ENCODE measurements around the gene IGF2.

IGF2 gene

DNA sequence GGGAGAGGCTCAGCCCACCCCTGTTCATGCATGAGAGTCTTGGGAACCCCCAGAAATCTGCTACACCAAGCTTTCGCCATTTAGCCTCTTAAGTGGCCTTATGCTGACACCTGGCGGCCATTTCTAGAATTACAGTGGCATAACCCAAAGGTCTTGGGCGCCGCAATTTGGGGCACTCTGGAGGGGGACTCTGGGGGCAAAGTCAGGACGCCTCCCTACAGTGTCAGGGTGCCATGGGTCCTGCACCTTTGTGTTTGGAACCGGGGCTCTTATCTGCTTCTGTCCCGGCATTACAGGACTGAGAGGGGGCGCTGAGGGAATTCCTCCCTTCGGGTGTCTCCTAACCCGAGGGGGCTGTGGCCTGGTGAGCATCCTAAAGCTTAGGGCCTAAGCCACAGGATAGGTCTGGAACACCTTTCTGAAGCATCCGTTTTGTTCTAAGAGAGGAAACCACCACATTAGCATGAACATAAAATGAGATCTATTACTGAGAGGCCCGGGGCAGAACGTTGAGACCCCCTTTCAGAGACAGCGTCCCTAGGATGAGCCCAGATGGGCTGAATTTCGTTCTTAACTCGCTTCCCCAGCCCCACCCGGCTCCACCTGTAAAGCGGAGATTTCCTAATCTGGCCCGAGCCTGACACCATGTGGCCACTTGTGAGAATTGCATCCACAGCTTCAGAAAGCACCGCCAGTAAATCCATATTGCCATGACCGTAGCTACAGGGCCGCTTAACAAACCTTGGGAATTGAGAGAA lies 12.5 kb upstream of the IGF2 start:
- TF ChIP-seq, protein P1, sequence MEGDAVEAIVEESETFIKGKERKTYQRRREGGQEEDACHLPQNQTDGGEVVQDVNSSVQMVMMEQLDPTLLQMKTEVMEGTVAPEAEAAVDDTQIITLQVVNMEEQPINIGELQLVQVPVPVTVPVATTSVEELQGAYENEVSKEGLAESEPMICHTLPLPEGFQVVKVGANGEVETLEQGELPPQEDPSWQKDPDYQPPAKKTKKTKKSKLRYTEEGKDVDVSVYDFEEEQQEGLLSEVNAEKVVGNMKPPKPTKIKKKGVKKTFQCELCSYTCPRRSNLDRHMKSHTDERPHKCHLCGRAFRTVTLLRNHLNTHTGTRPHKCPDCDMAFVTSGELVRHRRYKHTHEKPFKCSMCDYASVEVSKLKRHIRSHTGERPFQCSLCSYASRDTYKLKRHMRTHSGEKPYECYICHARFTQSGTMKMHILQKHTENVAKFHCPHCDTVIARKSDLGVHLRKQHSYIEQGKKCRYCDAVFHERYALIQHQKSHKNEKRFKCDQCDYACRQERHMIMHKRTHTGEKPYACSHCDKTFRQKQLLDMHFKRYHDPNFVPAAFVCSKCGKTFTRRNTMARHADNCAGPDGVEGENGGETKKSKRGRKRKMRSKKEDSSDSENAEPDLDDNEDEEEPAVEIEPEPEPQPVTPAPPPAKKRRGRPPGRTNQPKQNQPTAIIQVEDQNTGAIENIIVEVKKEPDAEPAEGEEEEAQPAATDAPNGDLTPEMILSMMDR (IDR thresholded peaks at IDR 0.05; ENCODE audit: low read depth, low read length), result peak; percentile 75

DNA sequence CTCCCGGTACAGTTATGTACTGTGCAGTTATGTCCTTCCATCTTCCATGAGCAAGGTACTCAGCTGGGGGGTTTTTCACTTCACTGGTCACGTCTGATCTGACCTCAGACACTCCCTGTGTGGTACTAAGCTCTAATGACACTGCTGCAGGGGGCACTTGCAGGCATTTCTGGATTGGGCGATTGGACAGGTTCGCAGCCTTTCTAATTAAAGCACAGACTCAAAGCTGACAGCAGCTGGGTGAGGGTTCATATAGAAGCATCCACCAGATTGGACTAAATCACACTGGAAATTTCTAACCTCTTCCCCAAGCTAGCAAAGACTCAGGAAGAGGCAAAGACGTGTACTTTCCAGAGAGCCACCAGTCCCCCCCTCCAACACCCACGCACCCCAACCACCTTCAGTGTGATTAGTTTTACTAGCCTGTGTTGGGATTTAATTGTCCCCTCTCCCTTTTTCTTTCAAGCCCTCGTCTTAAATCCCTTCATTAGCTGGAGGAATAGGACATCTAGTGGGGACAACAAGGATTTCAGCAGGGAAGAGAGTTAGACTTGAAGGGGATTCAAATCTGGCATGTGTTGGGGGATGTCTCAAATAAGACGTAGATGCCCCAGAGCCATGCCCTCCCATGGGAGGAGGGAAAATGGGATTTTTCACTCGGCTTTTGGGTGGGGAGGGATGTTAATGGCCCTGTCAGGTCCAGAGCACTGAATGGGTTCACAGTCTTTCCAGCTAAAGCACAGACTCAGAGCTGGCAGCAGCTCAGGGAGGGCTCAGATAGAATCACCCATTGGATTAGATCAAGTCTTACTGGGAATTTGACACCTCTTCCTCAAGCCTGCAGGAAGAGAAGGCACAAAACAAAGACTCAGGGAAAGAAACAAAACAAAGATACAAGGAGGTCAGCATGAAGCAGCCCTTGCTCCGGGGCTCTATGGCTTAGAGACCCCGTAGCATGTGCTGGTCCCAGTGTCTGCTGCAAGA lies 11.0 kb upstream of the IGF2 start:
- H3K4me3 ChIP-seq (ENCODE audit: low read depth, low read length), result no peak overlapping the region
- TF ChIP-seq, protein P1 (IDR thresholded peaks at IDR 0.05; ENCODE audit: low read depth, low read length), result peak; percentile 73

More for the DNA sequence above, 12.5 kb upstream of the IGF2 start:
- no peak overlapping the region for H3K4me3 ChIP-seq (ENCODE audit: low read depth, low read length)

DNA sequence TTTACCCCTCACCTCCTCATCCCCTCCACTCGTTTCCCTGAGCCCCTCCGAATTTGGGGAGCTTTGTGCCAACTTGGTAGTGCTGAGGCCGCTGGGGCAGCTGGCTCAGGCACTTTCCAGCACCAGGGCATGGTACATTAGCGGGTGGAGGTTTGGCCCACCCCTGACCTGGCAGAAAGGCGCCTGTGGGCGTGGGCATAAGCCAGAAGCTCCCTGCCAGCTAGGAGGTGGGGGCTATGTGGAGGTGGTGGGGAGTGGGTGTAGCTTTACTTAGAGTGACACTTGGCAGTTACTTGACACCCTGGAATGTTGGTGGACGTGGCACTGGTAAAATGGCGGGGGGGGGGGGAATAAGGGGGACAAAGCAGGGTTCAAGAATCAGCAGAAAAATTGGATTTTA lies 10.3 kb upstream of the IGF2 start:
- H3K4me3 ChIP-seq (ENCODE audit: low read depth, low read length), result no peak overlapping the region
- TF ChIP-seq, protein P1 (IDR thresholded peaks at IDR 0.05; ENCODE audit: low read depth, low read length), result no peak

DNA sequence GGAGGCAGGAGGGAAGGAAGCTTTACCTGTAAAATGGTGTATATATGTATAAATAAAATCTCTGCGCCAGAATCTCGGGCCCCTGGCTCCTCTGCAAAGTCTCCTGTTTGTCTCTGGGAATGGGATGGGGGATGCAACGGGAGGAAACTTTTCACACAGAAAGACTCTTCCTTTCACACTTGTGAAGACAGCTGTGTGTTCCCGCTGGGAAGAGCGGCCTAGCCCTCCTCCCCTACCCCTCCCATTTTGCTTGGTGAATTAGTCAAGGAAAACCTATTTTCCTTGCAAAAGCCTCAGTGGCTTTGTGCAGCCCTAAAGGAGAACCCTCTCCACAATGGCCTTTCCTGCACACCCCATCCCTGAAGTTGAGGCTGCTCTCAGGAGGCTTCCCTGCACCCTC lies 9.4 kb upstream of the IGF2 start:
- no peak overlapping the region for H3K4me3 ChIP-seq (ENCODE audit: low read depth, low read length)
- TF ChIP-seq, protein P1 (IDR thresholded peaks at IDR 0.05; ENCODE audit: low read depth, low read length), result no peak

DNA sequence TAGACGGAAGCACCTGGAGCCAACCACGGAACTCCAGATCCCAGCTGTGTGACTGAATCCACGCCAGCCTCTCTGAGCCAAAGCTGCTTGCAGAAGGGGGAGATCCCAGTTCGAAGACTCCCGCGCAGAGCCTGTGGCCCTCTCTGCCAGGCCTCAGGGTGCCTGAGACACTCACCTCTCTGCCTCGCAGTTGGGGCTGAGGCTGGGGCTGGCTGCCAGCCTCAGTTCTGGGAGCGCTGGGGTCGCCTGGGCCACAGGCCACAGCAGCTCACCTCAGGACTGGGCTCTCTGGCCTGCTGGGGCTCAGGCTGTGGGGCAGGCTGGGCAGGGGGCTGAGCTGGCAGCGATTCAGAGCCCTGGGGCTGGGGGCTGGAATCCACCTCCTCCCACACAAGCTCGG lies 8.2 kb upstream of the IGF2 start:
- TF ChIP-seq, protein P1 (IDR thresholded peaks at IDR 0.05; ENCODE audit: low read depth, low read length), result no peak
- H3K4me3 ChIP-seq (ENCODE audit: low read depth, low read length), result no peak overlapping the region

DNA sequence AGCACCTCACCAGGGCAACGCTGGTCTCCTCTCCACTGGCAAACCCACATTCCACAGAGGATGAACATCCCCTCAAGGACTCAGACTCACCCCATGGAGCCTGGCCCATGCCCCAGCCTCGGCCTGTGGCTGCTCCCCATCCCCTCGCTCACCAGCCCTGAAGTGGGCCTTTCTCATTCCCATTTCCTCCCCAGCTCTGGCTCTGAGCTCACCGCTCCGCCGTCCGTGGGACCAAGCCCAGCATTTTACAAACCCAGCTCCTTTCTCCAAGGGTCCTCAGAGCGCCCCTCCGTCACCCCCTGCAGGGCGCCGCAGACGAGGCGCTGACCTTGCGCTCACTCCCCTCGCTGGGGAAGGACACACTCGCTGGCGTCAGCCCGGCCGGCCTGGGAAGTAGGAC lies 6.9 kb upstream of the IGF2 start:
- TF ChIP-seq, protein P1 (IDR thresholded peaks at IDR 0.05; ENCODE audit: low read depth, low read length), result no peak
- H3K4me3 ChIP-seq (ENCODE audit: low read depth, low read length), result no peak overlapping the region
